HEK293 (cell line): Measurements from ENCODE around the gene PSEN1.

ENCODE experiments used
- GLI4 ChIP-seq: fragments of 450-650 bp; formaldehyde crosslinking; IDR thresholded peaks from 2 replicates; pipeline ENCODE4 v1.5.1; 2016; ENCODE audit warnings: missing biosample characterization, missing genetic modification characterization
- OVOL3 ChIP-seq: fragments of 450-650 bp; formaldehyde crosslinking; IDR thresholded peaks from 2 replicates; pipeline ENCODE4 v1.5.1; 2016; ENCODE audit warnings: missing biosample characterization, missing genetic modification characterization
- ZNF114 ChIP-seq: fragments of 450-650 bp; formaldehyde crosslinking; IDR thresholded peaks from 2 replicates; pipeline ENCODE4 v1.5.0; 2017; ENCODE audit warnings: missing biosample characterization, missing genetic modification characterization
- ZNF121 ChIP-seq: fragments of 450-650 bp; formaldehyde crosslinking; IDR thresholded peaks from 2 replicates; pipeline ENCODE4 v1.5.1; 2016; ENCODE audit warnings: missing biosample characterization, missing genetic modification characterization
- ZXDB ChIP-seq: fragments of 450-650 bp; formaldehyde crosslinking; IDR thresholded peaks from 2 replicates; pipeline ENCODE4 v1.5.1; 2016; ENCODE audit warnings: missing biosample characterization, missing genetic modification characterization
- TF ChIP-seq, protein P1 (sequence below): fragments of 450-650 bp; IDR thresholded peaks from 2 replicates; pipeline ENCODE4 v1.5.1; 2018; ENCODE audit warnings: missing biosample characterization, mild to moderate bottlenecking, missing genetic modification characterization
- TF ChIP-seq, protein P2 (sequence below): fragments of 450-650 bp; formaldehyde crosslinking; IDR thresholded peaks from 2 replicates; pipeline ENCODE4 v1.5.1; 2016; ENCODE audit warnings: missing biosample characterization, missing genetic modification characterization, low read depth
- TF ChIP-seq, protein P3 (sequence below): fragments of 450-650 bp; formaldehyde crosslinking; IDR thresholded peaks from 2 replicates; pipeline ENCODE4 v1.5.1; 2016; ENCODE audit warnings: missing biosample characterization, missing genetic modification characterization
- TF ChIP-seq, protein P4 (sequence below): fragments of 450-650 bp; formaldehyde crosslinking; IDR thresholded peaks from 2 replicates; pipeline ENCODE4 v1.5.1; 2016; ENCODE audit warnings: missing biosample characterization, missing genetic modification characterization, borderline replicate concordance

DNA sequence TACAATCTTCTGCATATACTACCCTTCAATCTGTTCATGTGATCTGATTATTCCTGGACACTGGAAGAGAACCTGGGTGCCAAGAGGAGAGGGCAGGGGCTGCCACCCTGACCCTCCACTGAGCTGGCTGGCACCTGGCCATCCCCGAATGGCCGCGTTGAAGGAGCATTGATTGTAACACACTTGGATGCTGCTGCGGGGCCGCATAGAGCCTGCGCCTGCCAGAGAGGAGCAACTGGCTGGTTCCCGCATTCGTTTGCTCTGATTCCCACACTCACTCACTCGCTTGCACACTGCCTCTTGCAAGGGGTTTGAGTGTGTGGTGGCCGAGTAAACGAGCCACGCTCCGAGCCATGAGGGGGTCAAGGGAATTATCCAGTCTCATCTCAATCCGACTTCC lies 32.4 kb downstream of the PSEN1 start:
- TF ChIP-seq ZNF121 (tag by site-specific recombination): no peak
- TF ChIP-seq, protein P1, sequence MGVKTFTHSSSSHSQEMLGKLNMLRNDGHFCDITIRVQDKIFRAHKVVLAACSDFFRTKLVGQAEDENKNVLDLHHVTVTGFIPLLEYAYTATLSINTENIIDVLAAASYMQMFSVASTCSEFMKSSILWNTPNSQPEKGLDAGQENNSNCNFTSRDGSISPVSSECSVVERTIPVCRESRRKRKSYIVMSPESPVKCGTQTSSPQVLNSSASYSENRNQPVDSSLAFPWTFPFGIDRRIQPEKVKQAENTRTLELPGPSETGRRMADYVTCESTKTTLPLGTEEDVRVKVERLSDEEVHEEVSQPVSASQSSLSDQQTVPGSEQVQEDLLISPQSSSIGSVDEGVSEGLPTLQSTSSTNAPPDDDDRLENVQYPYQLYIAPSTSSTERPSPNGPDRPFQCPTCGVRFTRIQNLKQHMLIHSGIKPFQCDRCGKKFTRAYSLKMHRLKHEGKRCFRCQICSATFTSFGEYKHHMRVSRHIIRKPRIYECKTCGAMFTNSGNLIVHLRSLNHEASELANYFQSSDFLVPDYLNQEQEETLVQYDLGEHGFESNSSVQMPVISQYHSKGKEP (tag by site-specific recombination): no peak
- TF ChIP-seq GLI4 (tag by site-specific recombination): no peak
- TF ChIP-seq, protein P2, sequence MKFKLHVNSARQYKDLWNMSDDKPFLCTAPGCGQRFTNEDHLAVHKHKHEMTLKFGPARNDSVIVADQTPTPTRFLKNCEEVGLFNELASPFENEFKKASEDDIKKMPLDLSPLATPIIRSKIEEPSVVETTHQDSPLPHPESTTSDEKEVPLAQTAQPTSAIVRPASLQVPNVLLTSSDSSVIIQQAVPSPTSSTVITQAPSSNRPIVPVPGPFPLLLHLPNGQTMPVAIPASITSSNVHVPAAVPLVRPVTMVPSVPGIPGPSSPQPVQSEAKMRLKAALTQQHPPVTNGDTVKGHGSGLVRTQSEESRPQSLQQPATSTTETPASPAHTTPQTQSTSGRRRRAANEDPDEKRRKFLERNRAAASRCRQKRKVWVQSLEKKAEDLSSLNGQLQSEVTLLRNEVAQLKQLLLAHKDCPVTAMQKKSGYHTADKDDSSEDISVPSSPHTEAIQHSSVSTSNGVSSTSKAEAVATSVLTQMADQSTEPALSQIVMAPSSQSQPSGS (tag by site-specific recombination): no peak
- TF ChIP-seq, protein P3, sequence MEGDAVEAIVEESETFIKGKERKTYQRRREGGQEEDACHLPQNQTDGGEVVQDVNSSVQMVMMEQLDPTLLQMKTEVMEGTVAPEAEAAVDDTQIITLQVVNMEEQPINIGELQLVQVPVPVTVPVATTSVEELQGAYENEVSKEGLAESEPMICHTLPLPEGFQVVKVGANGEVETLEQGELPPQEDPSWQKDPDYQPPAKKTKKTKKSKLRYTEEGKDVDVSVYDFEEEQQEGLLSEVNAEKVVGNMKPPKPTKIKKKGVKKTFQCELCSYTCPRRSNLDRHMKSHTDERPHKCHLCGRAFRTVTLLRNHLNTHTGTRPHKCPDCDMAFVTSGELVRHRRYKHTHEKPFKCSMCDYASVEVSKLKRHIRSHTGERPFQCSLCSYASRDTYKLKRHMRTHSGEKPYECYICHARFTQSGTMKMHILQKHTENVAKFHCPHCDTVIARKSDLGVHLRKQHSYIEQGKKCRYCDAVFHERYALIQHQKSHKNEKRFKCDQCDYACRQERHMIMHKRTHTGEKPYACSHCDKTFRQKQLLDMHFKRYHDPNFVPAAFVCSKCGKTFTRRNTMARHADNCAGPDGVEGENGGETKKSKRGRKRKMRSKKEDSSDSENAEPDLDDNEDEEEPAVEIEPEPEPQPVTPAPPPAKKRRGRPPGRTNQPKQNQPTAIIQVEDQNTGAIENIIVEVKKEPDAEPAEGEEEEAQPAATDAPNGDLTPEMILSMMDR (tag by site-specific recombination): no peak
- TF ChIP-seq, protein P4, sequence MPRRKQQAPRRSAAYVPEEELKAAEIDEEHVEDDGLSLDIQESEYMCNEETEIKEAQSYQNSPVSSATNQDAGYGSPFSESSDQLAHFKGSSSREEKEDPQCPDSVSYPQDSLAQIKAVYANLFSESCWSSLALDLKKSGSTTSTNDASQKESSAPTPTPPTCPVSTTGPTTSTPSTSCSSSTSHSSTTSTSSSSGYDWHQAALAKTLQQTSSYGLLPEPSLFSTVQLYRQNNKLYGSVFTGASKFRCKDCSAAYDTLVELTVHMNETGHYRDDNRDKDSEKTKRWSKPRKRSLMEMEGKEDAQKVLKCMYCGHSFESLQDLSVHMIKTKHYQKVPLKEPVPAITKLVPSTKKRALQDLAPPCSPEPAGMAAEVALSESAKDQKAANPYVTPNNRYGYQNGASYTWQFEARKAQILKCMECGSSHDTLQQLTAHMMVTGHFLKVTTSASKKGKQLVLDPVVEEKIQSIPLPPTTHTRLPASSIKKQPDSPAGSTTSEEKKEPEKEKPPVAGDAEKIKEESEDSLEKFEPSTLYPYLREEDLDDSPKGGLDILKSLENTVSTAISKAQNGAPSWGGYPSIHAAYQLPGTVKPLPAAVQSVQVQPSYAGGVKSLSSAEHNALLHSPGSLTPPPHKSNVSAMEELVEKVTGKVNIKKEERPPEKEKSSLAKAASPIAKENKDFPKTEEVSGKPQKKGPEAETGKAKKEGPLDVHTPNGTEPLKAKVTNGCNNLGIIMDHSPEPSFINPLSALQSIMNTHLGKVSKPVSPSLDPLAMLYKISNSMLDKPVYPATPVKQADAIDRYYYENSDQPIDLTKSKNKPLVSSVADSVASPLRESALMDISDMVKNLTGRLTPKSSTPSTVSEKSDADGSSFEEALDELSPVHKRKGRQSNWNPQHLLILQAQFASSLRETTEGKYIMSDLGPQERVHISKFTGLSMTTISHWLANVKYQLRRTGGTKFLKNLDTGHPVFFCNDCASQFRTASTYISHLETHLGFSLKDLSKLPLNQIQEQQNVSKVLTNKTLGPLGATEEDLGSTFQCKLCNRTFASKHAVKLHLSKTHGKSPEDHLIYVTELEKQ (tag by site-specific recombination): no peak
- no peak for TF ChIP-seq OVOL3
- no peak for TF ChIP-seq ZNF114 (tag by site-specific recombination)
- TF ChIP-seq ZXDB (tag by site-specific recombination): no peak
